NOMO-1 treated with DMSO at 0.1 percent for 48 hours (cell line): ENCODE data around the gene COL4A1.
"Not testable (repeated sequence)": the region's sequence is repeated elsewhere in the genome, so short reads cannot be mapped to it uniquely, and the experiment has no call there.

ENCODE experiments used
- DNase-seq: peaks from one replicate; lab custom pipeline; 2025; ENCODE audit not compliant: unreplicated experiment; lab: John Stamatoyannopoulos, UW

COL4A1 gene

DNA sequence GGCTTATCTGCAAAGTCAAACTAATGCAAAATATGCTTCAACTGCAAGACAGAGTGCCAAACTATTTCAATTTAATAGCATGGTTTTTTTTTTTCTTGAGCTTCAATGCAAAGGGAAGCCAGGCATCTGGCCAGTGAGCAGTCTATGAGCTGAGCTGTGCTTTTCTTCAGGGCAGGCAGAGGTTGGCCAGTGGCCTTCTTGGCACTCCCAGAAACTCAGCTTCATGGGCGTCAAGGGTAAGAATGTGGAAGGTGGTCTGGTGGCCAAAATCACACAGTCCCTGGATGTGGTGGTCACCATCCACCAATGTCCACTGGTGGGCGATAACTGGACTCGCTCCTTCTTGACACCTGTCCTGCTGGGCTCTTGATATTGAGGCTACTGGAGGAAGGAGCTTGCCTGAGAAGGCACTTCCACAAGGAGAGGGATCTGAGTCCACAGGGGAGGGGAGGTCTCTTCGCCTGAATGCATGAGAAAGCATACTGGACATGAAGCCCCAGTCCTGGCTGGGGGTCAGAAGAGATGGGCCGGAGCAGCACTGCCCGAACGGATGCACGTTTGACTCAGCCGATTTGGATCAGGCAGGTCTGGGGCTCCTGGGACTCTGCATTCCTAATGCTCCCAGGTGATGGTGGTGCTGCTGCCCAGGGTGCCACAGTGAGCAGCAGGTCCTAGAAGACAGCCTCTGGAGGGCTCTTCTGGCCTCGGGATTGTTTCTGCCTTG lies 17.2 kb upstream of the COL4A1 start:
- DNase-seq = no peak

DNA sequence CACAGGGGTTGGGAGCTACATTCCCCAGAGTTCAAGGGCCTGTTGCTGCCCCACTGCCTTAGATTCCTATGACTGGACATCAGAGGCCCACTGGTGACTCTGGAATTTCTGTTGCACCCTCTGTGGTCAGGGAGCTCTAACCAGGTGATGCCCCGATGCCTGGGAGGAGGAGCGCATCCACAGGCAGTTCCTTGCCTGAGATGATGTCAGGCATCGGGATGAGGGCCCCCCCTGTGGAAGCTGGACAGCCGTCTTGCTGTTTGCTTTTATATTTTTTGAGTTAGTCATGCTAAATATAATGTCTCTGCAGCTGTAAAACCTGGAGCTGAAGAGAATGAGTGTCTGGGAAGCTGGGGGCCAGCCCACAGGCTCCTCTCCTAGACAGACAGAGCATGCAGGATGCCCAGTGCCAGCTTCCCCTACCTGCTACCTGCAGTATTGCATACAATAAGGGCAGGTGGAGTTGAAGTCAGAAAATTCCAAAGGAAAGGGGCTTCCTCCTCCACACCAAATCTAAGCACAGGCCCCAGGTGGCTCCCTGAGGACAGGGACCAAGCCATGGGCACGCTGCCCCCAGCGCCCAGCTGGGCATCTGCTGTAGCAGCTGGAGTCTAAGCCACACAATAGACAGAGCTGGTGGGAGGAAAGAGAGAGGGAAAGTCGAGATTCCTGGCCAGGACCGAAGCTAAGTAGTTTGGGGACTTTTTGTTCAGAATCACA lies 16.4 kb upstream of the COL4A1 start:
- no peak for DNase-seq

DNA sequence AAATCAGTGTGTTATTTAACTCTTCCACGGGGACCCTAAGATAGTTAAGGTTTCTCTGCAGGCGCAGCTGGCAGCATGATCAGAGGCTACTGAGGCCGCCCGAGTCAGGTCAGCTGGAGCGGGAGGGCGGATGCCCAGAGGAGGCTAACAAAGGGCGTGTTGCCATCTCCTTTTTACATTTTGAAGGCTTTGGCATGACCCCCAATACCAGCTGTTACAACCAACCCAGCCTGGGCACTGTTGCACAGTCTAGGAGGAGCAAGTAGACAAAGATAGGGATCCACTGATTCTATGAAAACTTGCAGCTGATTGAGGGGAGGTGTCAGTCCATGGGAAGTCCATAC lies 15.8 kb upstream of the COL4A1 start:
- no peak for DNase-seq

DNA sequence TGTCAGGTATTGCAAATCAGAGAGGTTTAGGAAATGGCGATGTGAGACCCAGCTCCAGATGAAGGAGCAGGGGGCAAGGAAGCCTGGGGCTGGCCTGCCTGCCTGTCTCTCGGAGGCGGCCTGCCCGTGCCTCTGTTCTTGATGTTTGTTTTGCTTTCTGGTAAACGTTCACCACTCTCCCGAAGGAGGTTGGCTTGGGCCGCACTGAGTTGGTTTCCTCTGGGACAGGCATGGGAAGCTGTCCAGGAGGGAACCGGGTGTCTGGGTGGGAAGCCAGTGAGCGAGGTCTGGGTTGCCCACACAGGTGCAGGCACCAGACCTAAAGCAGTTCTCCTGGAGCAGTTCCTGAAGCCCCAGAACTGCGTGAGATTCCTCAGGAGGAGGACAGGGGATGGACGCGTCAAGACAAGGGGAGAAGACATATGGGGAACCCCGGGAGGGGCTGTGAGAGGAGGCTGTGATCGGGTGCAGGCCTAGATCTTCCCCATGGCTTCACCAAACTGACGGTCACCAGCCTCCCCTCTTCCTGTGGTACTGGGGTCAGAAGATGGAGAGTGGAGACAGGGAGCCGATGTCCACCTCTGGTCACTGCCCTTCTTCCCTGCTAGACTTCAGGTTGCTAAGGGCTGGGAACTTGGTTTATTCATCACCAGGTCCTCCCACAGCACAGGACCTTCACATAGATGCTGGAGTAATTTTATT lies 15.3 kb upstream of the COL4A1 start:
- DNase-seq = no peak

- DNase-seq = not testable (repeated sequence)
Measured at GRCh38 chr13:110321573-110321972, 14.6 kb upstream of the COL4A1 start.

DNA sequence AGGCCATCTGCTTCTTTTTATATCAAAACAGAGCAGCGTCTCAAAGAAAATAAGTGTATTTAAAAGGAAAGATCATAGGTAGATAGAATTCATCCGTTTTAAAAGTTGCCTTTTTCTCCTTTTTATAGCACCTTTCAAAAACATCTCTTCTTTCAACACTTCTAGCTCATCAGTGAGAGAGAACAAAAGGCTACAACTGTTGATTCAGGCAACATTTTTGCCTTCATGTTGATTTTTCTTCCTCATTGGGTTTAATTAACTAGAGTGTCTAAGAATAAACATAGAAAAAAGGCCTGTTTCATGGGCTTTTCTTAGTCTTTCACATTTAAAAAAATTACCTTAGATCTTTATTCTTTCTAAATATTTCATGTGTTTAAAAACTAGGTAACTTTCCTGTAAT lies 13.7 kb upstream of the COL4A1 start:
- no peak for DNase-seq

- no peak for DNase-seq
Measured at GRCh38 chr13:110319774-110320509, 13.0 kb upstream of the COL4A1 start.

GRCh38 chr13:110319397-110319773 lies 12.4 kb upstream of the COL4A1 start:
- no peak for DNase-seq

DNA sequence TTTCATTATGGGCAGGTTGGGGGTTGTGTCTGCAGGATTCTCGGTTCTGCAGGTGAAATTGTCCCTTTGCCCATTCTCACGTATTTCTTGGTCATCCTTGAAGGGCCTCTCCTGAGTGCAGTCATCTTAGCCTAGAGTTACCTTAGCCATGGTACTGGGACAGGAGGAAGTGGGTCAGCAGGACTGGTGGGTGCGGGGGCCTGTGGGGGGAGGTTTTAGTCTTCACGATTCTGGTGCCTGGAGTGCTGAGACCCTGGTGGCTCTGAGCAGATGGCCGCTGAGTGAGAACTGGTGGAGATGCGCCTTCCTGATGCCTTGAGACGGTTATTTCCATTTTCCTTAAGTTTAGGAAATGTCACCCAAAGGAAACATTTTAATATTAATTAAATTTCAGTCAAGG lies 12.0 kb upstream of the COL4A1 start:
- no peak for DNase-seq

GRCh38 chr13:110317496-110318195 lies 10.7 kb upstream of the COL4A1 start:
- DNase-seq = no peak

DNA sequence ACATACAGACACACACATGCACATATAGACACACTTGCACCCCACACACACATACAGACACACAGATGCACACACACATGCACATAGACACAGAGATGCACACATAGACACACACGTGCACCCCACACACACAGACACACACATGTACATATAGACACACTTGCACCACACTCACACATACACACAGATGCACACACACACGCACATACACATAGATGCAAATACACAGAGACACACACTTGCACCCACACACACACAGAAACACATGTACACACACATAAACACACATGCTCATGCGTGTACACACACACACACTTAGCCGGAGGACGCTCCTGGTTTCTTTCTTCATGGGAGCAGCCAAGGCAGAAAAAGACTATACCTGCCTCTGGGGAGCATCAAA lies 10.1 kb upstream of the COL4A1 start:
- no peak for DNase-seq

- DNase-seq = no peak
Measured at GRCh38 chr13:110316196-110316595, 9.2 kb upstream of the COL4A1 start.

DNA sequence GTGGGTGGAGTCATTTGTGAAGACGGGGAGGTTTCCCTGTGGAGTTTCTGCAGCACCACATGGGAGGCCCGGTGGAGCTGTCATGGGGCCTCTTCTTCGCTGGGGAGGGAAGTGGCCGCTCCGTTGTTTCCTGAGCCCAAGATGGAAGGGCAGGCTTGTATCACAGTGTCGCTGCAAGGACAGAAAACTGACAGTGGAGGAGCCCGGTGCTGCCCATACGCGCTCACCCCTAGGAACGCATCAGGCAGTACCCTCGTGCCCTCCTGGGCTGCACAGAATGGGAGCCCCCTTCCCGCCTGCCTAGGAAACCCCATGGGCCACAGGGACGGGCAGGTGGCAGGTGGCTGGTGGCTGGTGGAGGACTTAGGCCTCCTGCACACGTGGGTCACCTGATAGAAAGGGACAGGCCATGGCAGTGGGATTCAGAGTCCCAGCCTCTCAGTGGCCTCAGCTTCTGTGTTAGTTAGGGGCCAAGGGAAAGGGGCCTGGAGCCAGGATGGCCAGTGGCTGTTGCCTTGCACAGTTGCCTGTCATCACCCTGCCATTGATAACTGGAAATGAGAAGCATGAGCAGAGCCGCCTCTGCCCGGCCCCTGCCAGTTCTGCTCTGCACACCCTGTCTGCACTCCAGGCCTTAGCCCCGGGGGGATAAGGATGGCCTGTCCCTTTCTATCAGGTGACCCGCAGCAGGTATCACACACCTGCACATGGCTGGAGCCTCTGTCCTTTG lies 7.7 kb upstream of the COL4A1 start:
- DNase-seq = no peak

DNA sequence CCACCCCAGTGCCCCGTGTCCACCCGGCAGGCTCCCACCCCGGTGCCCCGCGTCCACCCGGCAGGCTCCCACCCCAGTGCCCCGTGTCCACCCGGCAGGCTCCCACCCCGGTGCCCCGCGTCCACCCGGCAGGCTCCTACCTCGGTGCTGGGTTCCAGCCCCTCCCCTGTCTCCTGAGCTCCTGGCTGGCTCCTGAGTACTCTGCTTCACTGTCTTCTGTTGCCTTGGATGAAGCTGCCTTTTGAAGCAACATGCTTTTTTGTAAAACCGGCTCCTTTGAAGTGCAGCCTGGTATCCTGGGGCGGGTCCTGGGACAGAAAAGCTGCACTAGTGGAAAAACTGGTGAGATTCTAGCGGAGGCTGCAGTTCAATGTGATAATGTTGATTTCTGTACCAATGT lies 6.8 kb upstream of the COL4A1 start:
- not testable (repeated sequence) for DNase-seq

- DNase-seq = not testable (repeated sequence)
Measured at GRCh38 chr13:110313261-110313660, 6.3 kb upstream of the COL4A1 start.

GRCh38 chr13:110312339-110313031 lies 5.5 kb upstream of the COL4A1 start:
- DNase-seq = no peak

GRCh38 chr13:110311443-110312338 lies 4.7 kb upstream of the COL4A1 start:
- DNase-seq = no peak

- no peak for DNase-seq
Measured at GRCh38 chr13:110310541-110311442, 3.8 kb upstream of the COL4A1 start.
